Neuronal stem cell (in vitro differentiated cells): ENCODE results near the gene FOSL2.

ENCODE experiments used
- DNase-seq: peaks from one replicate; pipeline ENCODE4 v3.0.0-alpha.2; 2013; ENCODE audit warnings: low spot score
- H2AFZ ChIP-seq: one replicate; pipeline ENCODE4 v1.6.1; 2013; ENCODE audit warnings: mild to moderate bottlenecking, low read length, inconsistent platforms
- H2AK5ac ChIP-seq: 2 replicates; pipeline ENCODE4 v1.6.1; 2013; ENCODE audit warnings: low read depth, mild to moderate bottlenecking, inconsistent platforms, low read length, moderate library complexity, mixed read lengths
- H2BK120ac ChIP-seq: 2 replicates; pipeline ENCODE4 v1.6.1; 2013; ENCODE audit warnings: low read depth, mild to moderate bottlenecking, inconsistent platforms, low read length, moderate library complexity, mixed read lengths
- H2BK12ac ChIP-seq: one replicate; pipeline ENCODE4 v1.6.1; 2013; ENCODE audit warnings: low read length, inconsistent platforms
- H2BK15ac ChIP-seq: 2 replicates; pipeline ENCODE4 v1.6.1; 2013; ENCODE audit warnings: mild to moderate bottlenecking, low read length, inconsistent platforms, mixed read lengths
- H2BK5ac ChIP-seq: one replicate; pipeline ENCODE4 v1.6.1; 2013; ENCODE audit warnings: inconsistent platforms, mild to moderate bottlenecking, low read length, moderate library complexity
- H3K14ac ChIP-seq: one replicate; pipeline ENCODE4 v1.6.1; 2013; ENCODE audit warnings: low read length, inconsistent platforms
- H3K18ac ChIP-seq: 2 replicates; pipeline ENCODE4 v1.6.1; 2013; ENCODE audit warnings: low read length, inconsistent platforms
- H3K23ac ChIP-seq: 2 replicates; pipeline ENCODE4 v1.6.1; 2013; ENCODE audit warnings: low read depth, mild to moderate bottlenecking, mixed read lengths, low read length, inconsistent platforms; ENCODE audit not compliant: poor library complexity
- H3K27ac ChIP-seq: replicated peaks from 3 replicates; pipeline ENCODE4 v1.5.1; 2013; ENCODE audit warnings: low read length, inconsistent platforms
- H3K27me3 ChIP-seq, 3 experiments: 2 replicates each; pipeline ENCODE4 v1.6.1; 2013; ENCODE audit warnings: low read length in 3 of 3, mild to moderate bottlenecking in 2 of 3, inconsistent platforms in 1 of 3, low read depth in 1 of 3, mixed read lengths in 1 of 3, moderate library complexity in 1 of 3; ENCODE audit not compliant: control insufficient read depth in 3 of 3, insufficient read depth in 3 of 3
- H3K36me3 ChIP-seq, 2 donors: replicated peaks in 1 of 2; 2 replicates each; pipeline ENCODE4 v1.6.1; 2013; ENCODE audit warnings: low read length in 2 of 2; ENCODE audit not compliant: control insufficient read depth in 2 of 2, insufficient read depth in 2 of 2
- H3K4ac ChIP-seq: 2 replicates; pipeline ENCODE4 v1.6.1; 2013; ENCODE audit warnings: inconsistent platforms, mild to moderate bottlenecking, low read length, moderate library complexity
- H3K4me1 ChIP-seq, 2 donors: 1 replicate in 1 of 2; 2 replicates in 1 of 2; pipeline ENCODE4 v1.6.1; 2013; ENCODE audit warnings: low read length in 2 of 2, low read depth in 1 of 2; ENCODE audit not compliant: control insufficient read depth in 2 of 2, insufficient read depth in 1 of 2
- H3K4me2 ChIP-seq: one replicate; pipeline ENCODE4 v1.6.1; 2013; ENCODE audit warnings: mild to moderate bottlenecking, low read length, inconsistent platforms; ENCODE audit not compliant: insufficient read depth, poor library complexity, severe bottlenecking
- H3K4me3 ChIP-seq, 2 donors: 2 replicates each; pipeline ENCODE4 v1.5.1; 2013; ENCODE audit warnings: low read length in 2 of 2, mild to moderate bottlenecking in 2 of 2, inconsistent platforms in 1 of 2, moderate library complexity in 1 of 2
- H3K79me1 ChIP-seq: one replicate; pipeline ENCODE4 v1.6.1; 2013; ENCODE audit warnings: low read depth, mild to moderate bottlenecking, inconsistent platforms, low read length, moderate library complexity
- H3K9ac ChIP-seq: one replicate; pipeline ENCODE4 v1.6.1; 2013; ENCODE audit warnings: mild to moderate bottlenecking, low read depth, low read length, inconsistent platforms; ENCODE audit not compliant: poor library complexity
- H3K9me3 ChIP-seq, 2 donors: replicated peaks in 1 of 2; 2 replicates each; pipeline versions ENCODE3 to v1.6.1; 2013; ENCODE audit warnings: low read length in 2 of 2, mild to moderate bottlenecking in 2 of 2, inconsistent platforms in 1 of 2, low read depth in 1 of 2, mixed read lengths in 1 of 2, moderate library complexity in 1 of 2; ENCODE audit not compliant: control insufficient read depth in 2 of 2, insufficient read depth in 1 of 2
- H4K8ac ChIP-seq: one replicate; pipeline ENCODE4 v1.6.1; 2013; ENCODE audit warnings: low read depth, mild to moderate bottlenecking, inconsistent platforms, low read length, moderate library complexity
- H4K91ac ChIP-seq: one replicate; pipeline ENCODE4 v1.6.1; 2013; ENCODE audit warnings: low read length, low read depth, mild to moderate bottlenecking, inconsistent platforms; ENCODE audit not compliant: poor library complexity
- WGBS, 2 donors: extraction: QIAGEN DNeasy Blood & Tissue Kit; methylation state at CpG; one replicate each; pipeline ENCODE4 v1.1.7; 2013; ENCODE audit warnings: missing lambda C conversion rate in 2 of 2, mixed read lengths in 1 of 2; ENCODE audit not compliant: insufficient read length in 2 of 2, insufficient replicate concordance in 1 of 2; ENCODE audit errors: extremely low coverage in 2 of 2; 5-methylcytosine and 5-hydroxymethylcytosine counted together

Gene FOSL2

DNA sequence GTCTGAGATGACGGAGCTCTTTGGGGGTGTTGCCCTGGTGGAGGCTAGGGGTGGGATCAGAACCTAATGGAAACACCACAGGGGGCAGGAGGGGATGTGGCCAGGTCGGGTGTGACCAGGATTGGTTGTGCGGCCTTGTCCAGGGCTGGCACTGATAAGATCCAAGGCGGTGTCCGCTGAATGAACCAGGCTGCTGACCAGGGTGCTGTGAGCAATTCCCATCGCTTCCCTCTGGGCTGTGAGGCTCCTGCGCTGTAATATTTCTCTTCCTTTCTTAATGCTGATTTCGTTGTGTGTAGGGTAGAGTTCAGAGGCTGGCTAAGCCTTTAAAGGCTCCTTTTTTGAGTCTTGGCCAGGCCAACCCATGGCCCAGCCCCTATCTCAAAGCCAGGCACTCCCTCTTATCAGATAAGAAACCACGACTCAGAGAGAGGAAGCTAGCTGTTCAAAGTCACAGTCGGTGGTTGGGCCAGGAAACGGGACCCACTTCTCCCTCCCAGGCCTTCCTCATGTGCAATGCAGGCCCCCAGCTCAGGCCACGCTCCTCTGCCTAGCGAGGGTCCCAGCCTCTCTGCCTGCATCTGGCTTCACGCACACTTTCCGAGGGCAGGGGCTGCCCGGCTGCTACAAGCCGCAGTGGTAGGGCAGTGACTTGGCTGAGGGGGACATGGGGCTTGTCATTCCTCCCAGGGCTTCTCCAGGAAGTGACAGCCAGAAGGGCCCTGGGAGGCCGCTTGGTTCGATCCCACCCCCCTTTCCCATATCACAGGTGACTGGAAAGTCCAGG, 26.0 kb upstream of the FOSL2 start:
- Histone ChIP-seq H3K79me1 (no peaks in the 10 kb centered on the region), H2AFZ (peak overlapping the region; percentile 78), H3K27me3 (peaks cover 0 to 13% (median 0%) of the 10 kb centered on the region in 3 experiments), H3K9ac (no peak overlapping the region), H3K27ac (no peak overlapping the region), H3K4ac (no peak overlapping the region), H4K91ac (peak overlapping the region; percentile 67), H2BK15ac (peak overlapping the region; percentile 75), H3K18ac (peak overlapping the region; percentile 93), H3K4me3 (no peak overlapping the region), H2BK12ac (peak overlapping the region; percentile 91), H3K23ac (peak overlapping the region; percentile 87), H2AK5ac (peak overlapping the region; percentile 71), H3K4me1 (peaks cover 6 to 9% of the 10 kb centered on the region in 2 donors), H2BK120ac (no peak overlapping the region), H3K14ac (no peak overlapping the region), H4K8ac (no peak overlapping the region), H3K36me3 (no peaks in the 10 kb centered on the region), H3K9me3 (no peaks in the 10 kb centered on the region), H3K4me2 (no peak overlapping the region), H2BK5ac (no peak overlapping the region)
- DNase-seq, result no peak
- WGBS, 2 donors, result no CpG with 5 or more reads among the region's 19 CpGs

DNA sequence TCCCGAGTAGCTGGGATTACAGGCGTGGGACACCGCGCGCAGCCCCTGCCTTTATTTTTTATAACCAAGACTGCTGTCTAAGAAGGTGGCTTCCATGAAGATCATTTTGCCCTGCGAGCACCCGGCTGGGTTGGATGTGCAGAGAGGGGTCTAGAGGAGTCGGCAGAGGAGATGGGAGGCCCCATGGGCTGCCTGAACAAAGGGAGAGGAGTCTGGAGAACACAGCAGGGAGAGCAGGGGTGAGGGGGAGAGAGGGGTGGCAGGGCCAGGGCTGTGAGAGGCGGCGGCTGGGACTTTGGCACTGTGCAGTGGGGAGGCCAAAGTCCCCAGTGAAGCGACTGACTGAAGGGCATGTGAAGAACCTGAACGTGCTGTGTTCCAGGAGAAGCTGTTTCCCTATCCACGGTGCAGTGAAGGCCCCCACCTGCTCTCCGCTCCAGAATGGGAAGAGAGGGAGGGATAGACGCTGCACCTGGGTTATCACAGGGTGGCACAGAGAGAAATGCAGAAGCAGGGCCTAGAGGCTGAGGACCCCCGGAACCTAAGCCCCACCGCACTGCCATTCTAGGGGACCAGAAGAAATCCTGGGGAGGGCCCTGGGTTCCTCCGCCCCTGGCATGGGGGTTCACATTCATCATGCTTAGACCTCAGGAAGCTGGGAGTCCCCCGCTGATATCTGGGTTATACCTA, 24.8 kb upstream of the FOSL2 start:
- Histone ChIP-seq H3K4me1 (peaks cover 6 to 8% of the 10 kb centered on the region in 2 donors), H3K9me3 (no peaks in the 10 kb centered on the region), H3K4me2 (no peak overlapping the region), H3K18ac (no peak overlapping the region), H3K23ac (no peak overlapping the region), H2AK5ac (peak overlapping the region; percentile 81), H2AFZ (peak overlapping the region; percentile 78), H3K9ac (no peak overlapping the region), H3K4me3 (no peak overlapping the region), H3K14ac (peak overlapping the region; percentile 73), H3K4ac (no peak overlapping the region), H3K79me1 (no peaks in the 10 kb centered on the region), H2BK5ac (no peak overlapping the region), H2BK12ac (no peak overlapping the region), H2BK120ac (peak overlapping the region; percentile 19), H3K27me3 (peaks cover 0 to 13% (median 0%) of the 10 kb centered on the region in 3 experiments), H3K36me3 (no peaks in the 10 kb centered on the region), H4K91ac (no peak overlapping the region), H4K8ac (no peak overlapping the region), H3K27ac (no peak overlapping the region), H2BK15ac (peak overlapping the region; percentile 35)
- no peak for DNase-seq
- WGBS, 2 donors, result no CpG with 5 or more reads among the region's 19 CpGs

DNA sequence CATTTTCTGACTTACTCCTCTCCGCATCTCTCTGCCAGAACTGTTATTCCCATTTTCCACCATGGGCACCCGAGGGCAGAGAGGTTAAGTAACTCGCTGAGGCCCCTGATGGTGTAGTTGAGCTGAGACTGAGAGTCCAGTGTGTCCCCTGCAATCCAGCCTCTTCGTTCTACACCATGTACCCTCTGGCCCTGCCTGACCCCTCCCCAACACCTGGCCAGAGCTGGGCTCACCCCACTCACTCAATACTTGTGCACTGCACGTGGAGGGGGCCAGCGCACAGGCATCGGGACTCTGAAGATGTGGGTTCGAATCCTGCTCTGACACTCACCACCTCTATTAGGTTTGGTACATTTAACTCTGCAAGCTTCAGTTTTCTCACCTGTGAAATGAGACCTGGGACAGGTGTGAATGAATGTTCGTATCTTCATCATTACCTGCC, 24.3 kb upstream of the FOSL2 start:
- H3K9ac ChIP-seq, result no peak overlapping the region
- H3K9me3 ChIP-seq, result no peaks in the 10 kb centered on the region
- H4K8ac ChIP-seq, result no peak overlapping the region
- no peak overlapping the region for H3K23ac ChIP-seq
- no peak overlapping the region for H3K14ac ChIP-seq
- no CpG with 5 or more reads among the region's 9 CpGs for WGBS, 2 donors
- H3K18ac ChIP-seq, result peak overlapping the region; percentile 53
- H4K91ac ChIP-seq, result no peak overlapping the region
- peak overlapping the region; percentile 81 for H2AK5ac ChIP-seq
- no peak overlapping the region for H3K4ac ChIP-seq
- H2BK5ac ChIP-seq, result no peak overlapping the region
- H3K4me2 ChIP-seq, result no peak overlapping the region
- no peaks in the 10 kb centered on the region for H3K79me1 ChIP-seq
- peaks cover 6% of the 10 kb centered on the region in 2 donors for H3K4me1 ChIP-seq
- H3K4me3 ChIP-seq, result no peak overlapping the region
- H2BK120ac ChIP-seq, result no peak overlapping the region
- H3K27me3 ChIP-seq, result peaks cover 0 to 13% (median 0%) of the 10 kb centered on the region in 3 experiments
- H2BK15ac ChIP-seq, result peak overlapping the region; percentile 65
- no peak overlapping the region for H2BK12ac ChIP-seq
- H2AFZ ChIP-seq, result no peak overlapping the region
- H3K27ac ChIP-seq, result no peak overlapping the region
- DNase-seq, result no peak
- H3K36me3 ChIP-seq, result no peaks in the 10 kb centered on the region

DNA sequence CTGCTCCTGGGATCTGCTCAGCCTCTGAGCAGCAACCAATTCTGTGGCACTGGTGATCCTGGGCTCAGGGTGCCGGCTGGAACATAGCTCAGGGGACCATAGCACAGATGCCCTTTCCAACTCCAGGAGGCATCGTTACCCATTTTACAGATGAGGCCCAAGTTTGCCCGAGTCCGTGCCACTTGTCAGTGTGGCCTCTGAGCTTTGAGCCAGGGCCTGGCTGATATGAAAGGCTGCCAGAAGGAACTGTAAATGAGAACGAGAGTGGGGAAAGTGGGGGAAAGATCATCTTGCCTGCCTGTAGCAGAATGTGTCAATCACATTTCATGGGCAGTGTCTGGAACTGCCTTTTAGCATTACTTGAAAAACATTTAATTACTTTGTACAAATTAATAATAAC, 23.3 kb upstream of the FOSL2 start:
- Histone ChIP-seq H3K27ac (no peak overlapping the region), H3K18ac (peak overlapping the region; percentile 89)

More for the DNA sequence above, 23.3 kb upstream of the FOSL2 start:
- H2AFZ ChIP-seq, result no peak overlapping the region
- no peak overlapping the region for H4K91ac ChIP-seq
- no peak overlapping the region for H3K4ac ChIP-seq
- H3K9me3 ChIP-seq, result no peaks in the 10 kb centered on the region
- H2AK5ac ChIP-seq, result peak overlapping the region; percentile 24
- H3K4me2 ChIP-seq, result no peak overlapping the region
- H2BK15ac ChIP-seq, result peak overlapping the region; percentile 65
- peaks cover 6% of the 10 kb centered on the region in 2 donors for H3K4me1 ChIP-seq
- no peak overlapping the region for H2BK5ac ChIP-seq
- no peak overlapping the region for H3K23ac ChIP-seq
- no CpG with 5 or more reads among the region's 5 CpGs for WGBS, 2 donors
- DNase-seq, result no peak
- no peak overlapping the region for H3K14ac ChIP-seq
- H4K8ac ChIP-seq, result no peak overlapping the region
- no peak overlapping the region for H3K9ac ChIP-seq
- peaks cover 0 to 17% (median 0%) of the 10 kb centered on the region in 3 experiments for H3K27me3 ChIP-seq
- H2BK120ac ChIP-seq, result no peak overlapping the region
- H3K79me1 ChIP-seq, result no peaks in the 10 kb centered on the region
- H2BK12ac ChIP-seq, result no peak overlapping the region
- H3K4me3 ChIP-seq, result no peak overlapping the region
- H3K36me3 ChIP-seq, result no peaks in the 10 kb centered on the region
